Stimulated activated CD8-positive, alpha-beta memory T cell treated with anti-CD3 and anti-CD28 coated beads, Interleukin-12 subunit alpha, Interleukin-12 subunit beta, amount 100 ng/mL, for 4 hours (primary cell): ENCODE results near the gene SGMS2.

Experiments
- DNase-seq: peaks from one replicate; pipeline ENCODE4 v3.0.0-alpha.2; 2020; ENCODE audit warnings: low read depth

The SGMS2 gene

DNA sequence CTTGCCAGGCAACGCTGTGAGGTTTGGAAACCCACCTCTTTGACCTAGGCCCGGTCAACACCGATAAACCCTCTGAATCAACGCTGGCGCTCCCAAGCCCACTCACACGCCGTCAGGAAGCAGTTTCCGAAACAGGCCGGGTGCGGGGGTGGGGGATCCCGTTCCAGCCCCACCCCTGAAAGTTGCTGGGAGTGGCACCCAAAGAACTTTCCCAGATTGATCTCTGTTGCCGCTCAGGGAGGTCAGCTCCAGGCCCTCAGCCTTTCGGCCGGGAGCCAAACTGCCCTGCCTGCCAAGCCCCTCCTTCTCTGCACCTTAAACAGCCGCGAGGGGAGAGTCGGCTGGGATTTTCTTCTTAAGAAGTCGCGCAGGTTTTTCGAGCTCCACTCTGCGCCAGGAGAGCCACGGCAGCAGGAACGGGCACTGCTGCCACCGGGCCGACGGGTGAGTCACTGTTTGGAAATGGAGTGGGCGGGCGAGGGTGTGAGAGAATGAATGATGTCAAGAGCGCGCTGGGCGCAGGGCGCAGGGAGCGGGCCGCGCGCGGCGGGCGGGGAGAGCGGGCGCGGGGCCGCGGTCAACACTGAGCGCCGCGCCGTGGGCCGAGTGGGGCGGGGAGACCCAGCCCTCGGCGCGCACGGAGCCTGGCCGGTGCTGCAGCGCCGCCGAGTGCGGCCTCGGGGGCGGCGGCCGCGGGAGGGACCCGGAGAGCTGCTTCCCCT is at the start of gene SGMS2:
SGMS2 (plus strand) TSS at position 583 of the 722 bp plus-strand sequence. CDS start 70,622 bp downstream, outside the sequence.
- peak; percentile 40 for DNase-seq

DNA sequence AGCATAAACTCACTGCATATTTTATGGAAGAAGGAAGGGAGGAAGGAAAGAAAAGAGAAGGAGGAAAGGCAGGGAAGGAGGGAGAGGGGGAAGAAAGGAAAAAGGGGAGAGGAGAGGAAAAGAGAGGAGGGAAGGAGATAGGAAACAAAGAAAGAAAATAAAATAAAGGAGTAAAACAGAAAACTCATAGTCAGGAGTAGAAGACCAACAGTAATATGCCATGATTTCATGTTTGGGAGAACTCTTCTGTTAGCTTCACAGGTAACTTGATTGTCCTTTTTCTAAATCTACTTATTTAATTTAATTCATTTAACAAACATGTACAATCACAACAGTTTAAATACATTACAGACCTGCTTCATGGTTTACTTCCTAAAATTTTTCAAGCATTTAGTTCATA is 46.8 kb upstream of the SGMS2 start:
- DNase-seq = no peak

DNA sequence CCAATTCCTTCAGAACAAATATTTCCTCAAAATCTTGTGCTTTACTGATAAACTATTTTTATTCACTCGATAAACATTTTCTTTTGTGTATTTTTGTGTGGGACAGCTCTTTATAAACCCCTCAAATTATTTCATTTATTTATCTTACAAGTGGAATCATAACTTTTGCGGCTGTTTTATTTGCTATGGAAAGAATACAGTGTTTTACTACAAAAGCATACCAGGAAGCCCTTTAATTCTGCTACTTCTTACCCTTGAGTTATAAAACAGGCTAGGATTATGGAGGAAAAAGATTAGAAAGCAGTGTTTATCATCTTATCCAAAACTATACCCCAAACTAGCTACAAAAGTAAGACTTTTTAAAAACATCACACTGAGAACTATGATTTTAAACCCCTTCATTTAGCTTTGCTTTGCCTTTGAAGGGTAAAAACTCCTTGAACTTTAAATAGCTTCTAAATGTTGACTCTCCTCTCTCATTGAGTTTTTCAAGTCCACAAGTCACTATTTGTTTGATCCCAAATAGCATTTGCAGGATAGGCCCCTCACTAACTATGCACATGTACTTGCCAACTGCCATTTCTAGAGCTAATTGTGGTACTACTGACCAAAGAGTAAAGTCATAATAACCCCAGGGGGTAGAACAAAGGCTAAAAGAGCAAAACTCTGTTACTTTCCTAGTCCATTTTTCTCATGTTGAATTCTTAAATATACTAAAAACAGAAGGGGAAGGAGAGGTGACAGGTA is 45.8 kb upstream of the SGMS2 start:
- DNase-seq = no peak

DNA sequence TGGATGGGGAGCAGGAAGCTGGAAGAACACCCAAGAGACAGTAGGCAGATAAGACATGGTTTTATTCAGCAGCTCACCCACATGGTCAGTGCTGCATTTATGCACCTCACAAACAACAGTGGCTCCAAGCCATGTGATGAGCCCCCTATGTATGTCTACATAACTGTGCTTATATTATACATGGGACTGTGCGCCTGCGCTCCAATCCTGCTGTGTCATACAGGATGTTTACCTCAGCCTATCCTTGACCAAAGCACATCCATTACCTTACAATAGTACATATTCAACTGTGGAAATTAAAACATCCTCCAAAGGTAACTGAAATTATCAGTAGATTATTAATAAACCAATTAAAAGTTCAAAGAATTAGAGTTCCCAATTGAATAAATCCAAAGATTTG is 44.1 kb upstream of the SGMS2 start:
- DNase-seq = no peak

DNA sequence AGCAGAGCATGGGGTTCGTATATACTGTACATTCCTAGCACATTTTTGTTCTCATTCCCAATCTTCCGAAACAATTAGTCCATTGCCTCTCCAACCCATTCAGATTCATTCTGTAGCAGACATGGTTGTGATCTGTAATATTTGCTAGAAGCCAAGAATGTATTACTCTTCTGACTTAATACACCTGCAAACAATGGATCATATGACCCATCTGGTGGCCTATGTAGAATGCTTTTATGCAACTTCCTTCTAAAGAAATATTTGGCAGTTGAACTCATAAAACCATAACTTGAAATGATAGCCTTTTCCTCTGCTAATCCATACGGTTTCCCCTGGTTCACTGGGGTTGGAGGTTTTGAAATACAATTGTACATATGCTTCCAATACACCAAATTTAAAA is 32.8 kb upstream of the SGMS2 start:
- no peak for DNase-seq

GRCh38 chr4:107792711-107793110 is 32.0 kb upstream of the SGMS2 start:
- DNase-seq = no peak

- no peak for DNase-seq
Measured at GRCh38 chr4:107793996-107794395, 30.7 kb upstream of the SGMS2 start.

DNA sequence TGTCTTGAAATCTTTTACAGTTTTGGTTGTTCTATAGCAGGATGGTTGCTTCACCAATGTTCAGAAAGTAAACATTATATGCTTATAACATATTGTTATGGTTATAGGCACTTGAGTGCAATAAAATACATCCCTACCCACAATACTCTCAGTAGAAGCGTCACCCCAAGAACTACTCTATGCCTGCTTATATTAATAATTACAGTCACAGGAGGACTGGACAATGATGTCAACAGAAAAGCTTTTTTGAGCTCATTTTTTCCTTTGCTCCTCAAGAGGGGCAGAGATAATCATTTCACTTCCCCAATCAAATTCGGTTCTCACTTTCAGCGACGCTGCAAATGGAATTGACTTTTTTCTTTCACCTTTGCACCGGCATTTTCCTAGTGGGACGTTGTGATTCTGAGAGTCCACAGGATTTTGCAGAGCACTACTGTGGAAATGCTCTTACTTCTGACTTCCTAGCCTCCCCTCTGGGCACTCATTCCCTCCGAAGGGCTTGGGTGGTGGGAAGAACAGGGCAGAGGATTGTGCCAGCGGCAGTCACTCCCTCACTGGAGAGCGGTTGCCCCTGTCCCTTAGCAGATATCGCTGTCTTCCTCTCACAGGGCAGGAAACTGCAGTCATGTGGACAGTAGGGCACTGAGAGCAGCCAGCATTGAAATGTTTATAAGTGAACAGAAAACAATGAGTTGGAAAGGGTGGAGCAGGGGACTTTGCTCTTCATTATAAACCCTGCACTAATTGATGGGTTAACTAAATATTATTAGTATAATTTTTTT is 24.9 kb upstream of the SGMS2 start:
- DNase-seq = no peak

GRCh38 chr4:107800706-107801105 is 24.0 kb upstream of the SGMS2 start:
- DNase-seq = no peak

- DNase-seq = no peak
Measured at GRCh38 chr4:107801766-107802211, 22.9 kb upstream of the SGMS2 start.

- DNase-seq = no peak
Measured at GRCh38 chr4:107804956-107805355, 19.8 kb upstream of the SGMS2 start.

DNA sequence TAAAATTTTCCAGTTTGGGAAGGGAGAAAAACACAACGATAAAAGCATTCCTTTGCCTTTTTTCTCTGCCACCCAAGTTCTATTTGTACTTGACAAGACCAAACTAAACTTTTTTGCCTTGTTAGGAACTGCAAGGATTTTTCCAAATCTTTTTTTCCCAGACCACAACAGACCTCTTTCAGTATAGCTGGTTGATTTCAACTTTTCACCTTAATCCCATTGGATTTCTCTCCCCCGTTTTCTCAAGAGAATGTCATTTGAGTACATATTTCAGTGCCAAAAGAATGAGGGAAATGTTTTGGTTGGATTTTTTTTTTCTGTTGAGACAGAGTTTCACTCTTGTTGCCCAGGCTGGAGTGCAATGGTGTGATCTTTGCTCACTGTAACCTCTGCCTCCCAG is 18.5 kb upstream of the SGMS2 start:
- DNase-seq = no peak

DNA sequence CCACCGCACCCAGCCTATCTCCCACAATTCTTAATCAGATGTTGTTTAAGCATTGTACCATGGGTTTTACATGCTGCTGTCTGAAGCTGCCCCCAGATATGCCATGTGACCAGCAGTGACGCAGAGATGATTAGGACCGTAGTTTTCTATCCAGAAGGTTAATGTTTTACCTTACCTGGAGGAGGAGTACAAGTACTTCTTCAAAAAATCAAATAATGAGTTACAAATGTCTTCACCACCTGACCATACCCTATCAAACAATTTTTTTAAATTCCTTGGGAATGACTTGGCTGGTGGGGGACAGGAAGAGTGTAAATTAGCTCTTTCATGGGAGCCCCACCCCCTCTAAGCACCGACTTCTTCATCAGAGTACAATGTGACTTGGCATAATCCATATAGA is 16.2 kb upstream of the SGMS2 start:
- no peak for DNase-seq

DNA sequence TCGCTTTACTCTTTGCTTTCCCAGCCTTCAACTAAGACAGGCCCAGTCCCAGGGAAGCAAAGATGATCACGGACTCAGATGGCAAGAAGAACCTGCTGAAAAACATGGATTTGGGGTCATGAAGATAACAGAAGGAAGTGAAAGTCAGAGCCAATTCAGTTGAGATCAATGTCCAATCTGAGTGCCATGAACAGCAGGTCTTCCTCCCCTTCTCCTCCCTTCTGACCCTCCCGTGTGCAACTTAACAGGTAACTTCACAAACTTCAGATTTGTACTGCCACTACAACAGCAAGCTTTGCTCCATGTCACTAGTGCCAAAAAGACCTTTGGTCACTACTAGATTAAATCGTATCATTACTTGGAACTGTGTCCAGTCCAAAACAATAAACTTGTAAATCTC is 15.5 kb upstream of the SGMS2 start:
- DNase-seq = no peak

- DNase-seq = no peak
Measured at GRCh38 chr4:107814758-107815157, 10.0 kb upstream of the SGMS2 start.

DNA sequence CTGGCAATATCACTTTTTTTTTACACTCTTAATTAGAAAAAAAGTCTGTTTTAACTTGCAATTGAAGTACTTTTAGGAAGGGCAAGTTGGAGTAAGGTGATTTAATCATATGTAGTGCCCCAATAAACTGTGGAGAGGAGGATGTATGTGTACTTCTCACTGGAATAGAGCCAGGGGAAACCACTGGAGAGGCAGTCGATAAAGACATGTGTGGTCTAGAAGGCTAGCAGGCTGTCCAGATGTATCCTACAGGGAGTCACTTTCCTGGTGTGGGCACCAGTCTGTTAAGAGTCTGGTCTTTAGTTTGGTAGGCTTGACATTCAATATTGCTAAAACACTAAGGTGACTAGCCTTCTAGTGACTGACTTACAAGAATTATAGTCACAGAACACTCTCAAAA is 9.6 kb upstream of the SGMS2 start:
- no peak for DNase-seq

DNA sequence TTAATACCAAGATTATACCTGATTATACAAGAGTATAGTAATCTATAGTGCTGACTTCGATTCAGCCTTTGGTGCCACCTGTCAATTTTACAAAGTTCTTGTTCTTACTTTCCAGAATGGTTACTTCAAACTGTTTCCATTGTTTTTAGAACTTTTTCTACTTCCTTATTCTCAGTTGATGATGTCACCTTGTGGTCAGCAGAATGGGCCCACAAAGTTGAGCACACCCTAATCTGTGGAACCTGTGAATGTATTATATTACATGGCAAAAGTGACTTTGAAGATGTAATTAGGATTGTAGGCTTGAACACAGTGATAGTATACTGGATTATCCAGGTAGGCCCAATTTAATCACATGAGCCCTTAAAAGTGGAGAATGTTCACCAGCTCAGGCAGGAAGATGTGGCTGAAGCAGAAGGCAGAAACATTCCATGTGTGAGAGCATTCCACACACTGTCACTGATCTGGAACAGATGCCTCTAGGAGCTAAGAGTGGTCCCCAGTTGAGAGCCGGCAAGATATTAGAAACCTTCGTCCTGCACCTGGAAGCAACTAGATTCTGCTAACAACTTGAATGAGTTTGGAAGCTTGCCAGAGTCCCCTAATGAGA is 6.3 kb upstream of the SGMS2 start:
- DNase-seq = no peak

DNA sequence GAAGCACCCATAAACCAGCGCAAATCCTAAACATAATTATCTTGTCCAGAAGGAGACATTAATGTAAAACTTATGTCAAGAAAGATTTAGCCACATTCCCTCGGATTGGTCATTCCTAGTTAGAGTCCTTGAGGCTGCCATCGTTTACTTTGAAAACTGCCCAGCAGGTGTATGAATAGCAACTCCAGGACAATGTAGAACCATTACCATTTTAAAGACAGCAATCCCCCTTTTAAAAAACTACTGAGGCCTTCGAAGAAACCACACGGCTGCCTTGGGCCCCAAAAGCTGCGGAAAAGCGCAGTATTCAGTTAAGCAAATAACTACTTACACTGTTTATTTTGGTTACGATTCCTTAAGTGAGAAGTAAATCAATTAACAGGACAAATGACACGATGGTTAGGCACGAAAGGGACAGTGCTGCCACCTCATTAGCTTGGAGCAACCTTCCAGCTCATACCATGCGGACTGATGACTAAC is 822 bp upstream of the SGMS2 start:
- DNase-seq = no peak

GRCh38 chr4:107825072-107825824 is 516 bp downstream of the SGMS2 start:
- DNase-seq = peak; percentile 2

- DNase-seq = no peak
Measured at GRCh38 chr4:107826421-107826980, 1.8 kb downstream of the SGMS2 start.
